GM23338 (cell line): ENCODE results near the gene DIP2B.

Experiments used
- CREB1 ChIP-seq: fragments of 250-450 bp; sonication (Bioruptor Pico); IDR thresholded peaks from 2 replicates; pipeline ENCODE4 v1.5.0; 2020; ENCODE audit warnings: low read depth, mild to moderate bottlenecking, moderate library complexity
- POLR2AphosphoS5 ChIP-seq: IDR thresholded peaks from 2 replicates; pipeline ENCODE4 v1.6.1; 2016; ENCODE audit warnings: antibody characterized with exemption, low read depth
- TF ChIP-seq, protein P1 (sequence below), 2 experiments: fragments of 200-600 bp in 1 of 2; sonication (generic) in 1 of 2; conservative IDR thresholded peaks; 2 replicates each; pipeline versions ENCODE4 v1.5.1 to v1.6.1; 2016 to 2017; ENCODE audit warnings: antibody characterized with exemption in 2 of 2, low read depth in 2 of 2, mild to moderate bottlenecking in 2 of 2, moderate library complexity in 1 of 2

DNA sequence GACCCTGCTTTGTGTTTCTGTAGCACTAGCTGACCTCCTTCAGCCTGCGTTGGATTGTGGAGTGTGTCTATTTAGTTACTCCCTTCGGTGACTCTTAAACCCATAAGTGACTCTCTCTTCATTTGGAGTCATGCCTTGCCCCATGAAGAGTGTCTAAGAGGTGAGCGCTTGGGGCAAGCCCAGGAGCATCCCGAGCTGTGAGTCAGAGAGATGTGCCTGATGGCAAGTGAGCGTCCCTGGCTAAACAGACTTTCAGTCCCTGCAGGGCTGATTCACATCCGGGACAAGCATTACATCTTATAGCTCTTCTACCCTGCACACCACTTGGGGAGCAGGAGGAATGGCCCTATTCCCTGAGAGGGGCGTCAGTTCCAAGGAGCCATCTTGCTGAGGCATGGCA lies 234.8 kb downstream of the DIP2B start:
- TF ChIP-seq, protein P1, sequence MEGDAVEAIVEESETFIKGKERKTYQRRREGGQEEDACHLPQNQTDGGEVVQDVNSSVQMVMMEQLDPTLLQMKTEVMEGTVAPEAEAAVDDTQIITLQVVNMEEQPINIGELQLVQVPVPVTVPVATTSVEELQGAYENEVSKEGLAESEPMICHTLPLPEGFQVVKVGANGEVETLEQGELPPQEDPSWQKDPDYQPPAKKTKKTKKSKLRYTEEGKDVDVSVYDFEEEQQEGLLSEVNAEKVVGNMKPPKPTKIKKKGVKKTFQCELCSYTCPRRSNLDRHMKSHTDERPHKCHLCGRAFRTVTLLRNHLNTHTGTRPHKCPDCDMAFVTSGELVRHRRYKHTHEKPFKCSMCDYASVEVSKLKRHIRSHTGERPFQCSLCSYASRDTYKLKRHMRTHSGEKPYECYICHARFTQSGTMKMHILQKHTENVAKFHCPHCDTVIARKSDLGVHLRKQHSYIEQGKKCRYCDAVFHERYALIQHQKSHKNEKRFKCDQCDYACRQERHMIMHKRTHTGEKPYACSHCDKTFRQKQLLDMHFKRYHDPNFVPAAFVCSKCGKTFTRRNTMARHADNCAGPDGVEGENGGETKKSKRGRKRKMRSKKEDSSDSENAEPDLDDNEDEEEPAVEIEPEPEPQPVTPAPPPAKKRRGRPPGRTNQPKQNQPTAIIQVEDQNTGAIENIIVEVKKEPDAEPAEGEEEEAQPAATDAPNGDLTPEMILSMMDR (conservative IDR thresholded peaks at IDR 0.05; ENCODE audit: low read depth in 2 of 2), result no peak
- TF ChIP-seq POLR2AphosphoS5 (no peak), CREB1 (no peak)
